Measurements from ENCODE around the gene SPATA13.
"Not testable (repeated sequence)": the region's sequence is repeated elsewhere in the genome, so short reads cannot be mapped to it uniquely, and the experiment has no call there.

SPATA13 gene

DNA sequence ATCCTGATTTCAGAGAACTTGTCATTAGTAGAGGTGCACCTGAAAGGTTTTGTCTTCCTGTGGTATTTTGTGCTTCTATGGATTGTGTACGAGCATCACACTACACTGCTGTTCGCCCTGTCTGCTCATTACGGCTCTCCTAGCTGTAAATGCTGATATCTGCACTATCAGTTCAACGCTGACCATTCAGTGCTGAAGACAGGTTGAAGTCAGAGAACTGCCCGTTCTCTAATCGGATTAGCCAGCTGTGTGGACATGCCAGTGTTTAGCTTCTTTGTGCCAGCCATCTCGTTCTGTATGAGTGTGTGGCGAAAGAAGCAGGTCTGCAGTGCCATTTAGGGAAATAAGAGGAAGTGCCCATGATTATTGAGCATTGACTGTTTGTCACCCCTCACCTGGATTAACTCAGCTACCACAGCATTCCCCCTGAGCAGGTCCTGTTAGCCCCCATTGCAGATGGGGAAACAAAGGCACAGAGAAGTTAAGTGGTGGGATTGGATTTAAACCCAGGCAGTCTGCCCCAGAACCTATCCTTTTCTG lies 127.3 kb downstream of the SPATA13 start:
- DNase-seq: no peak

DNA sequence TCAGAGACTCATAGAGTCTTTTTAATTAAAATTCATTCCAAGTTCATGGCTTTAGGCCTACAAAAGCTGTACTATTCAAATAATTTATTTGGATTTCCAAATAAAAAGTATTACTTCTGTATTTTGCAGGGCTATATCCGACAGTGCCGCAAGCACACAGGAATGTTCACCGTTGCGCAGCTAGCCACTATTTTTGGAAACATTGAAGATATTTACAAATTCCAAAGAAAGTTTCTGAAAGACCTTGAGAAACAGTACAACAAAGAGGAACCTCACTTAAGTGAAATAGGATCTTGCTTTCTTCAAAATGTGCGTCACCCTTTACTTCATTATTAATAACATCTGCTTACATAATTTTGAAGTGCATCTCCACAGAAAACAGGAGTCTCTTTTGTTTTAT lies 128.3 kb downstream of the SPATA13 start:
- DNase-seq: no peak

DNA sequence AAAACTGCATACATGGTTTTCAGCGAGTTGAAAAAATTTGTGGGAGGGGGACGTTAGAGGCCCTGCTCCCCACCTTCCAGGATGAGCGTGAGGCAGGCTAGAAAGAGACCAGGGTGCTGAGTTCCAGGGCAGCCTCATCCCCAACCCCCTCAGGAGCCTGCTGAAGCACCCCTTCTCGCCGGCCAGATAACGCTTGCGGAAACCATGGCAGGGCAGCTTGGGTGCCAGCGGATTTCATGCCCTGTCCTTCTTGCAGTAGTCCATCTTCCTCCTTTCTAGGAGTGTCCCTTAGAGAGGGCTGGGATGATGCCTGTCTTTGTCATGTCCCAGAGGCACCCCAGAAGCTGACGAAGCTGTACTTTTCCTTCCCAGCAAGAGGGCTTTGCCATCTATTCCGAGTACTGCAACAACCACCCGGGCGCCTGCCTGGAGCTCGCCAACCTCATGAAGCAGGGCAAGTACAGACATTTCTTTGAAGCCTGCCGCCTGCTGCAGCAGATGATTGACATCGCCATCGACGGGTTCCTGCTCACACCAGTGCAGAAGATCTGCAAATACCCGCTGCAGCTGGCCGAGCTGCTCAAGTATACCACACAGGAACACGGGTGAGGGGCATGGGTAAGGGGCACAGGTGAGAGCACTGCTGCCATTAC lies 129.9 kb downstream of the SPATA13 start:
- DNase-seq: no peak

DNA sequence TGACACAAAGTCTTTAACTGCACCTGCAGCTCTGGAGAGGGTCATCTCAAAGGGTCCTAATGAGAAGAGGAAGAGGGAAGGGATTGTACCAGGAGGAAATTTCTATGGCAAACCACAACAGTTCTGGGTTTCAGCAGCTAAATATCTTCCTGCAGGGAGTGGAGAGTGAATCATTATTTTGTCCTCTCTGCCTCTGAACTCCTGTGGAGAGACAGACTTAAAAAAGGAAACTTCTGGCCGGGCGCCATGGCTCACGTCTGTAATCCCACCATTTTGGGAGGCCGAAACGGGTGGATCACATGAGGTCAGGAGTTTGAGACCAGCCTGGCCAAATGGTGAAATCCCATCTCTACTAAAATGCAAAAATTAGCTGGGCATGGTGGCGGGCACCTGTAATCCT lies 132.0 kb downstream of the SPATA13 start:
- no peak for DNase-seq

DNA sequence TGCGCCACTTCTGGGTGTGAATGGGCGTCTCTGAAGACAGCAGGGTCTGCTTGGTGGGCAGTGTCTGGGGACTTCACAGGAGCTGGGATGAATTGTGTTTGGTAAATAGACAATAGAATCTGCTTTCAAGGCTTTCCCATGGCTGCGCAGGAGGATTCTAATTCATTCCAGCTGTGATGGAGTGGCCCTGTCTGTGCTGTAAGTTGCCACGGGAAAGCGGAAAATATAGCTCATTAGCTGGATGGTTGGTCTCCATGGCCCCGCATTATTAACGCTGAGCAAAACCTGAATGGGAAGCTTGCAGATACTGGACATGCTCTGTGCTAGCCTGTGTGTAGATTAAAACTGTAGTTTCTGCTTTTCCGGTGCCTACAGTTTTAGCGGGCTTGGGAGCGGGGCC lies 133.2 kb downstream of the SPATA13 start:
- no peak for DNase-seq

DNA sequence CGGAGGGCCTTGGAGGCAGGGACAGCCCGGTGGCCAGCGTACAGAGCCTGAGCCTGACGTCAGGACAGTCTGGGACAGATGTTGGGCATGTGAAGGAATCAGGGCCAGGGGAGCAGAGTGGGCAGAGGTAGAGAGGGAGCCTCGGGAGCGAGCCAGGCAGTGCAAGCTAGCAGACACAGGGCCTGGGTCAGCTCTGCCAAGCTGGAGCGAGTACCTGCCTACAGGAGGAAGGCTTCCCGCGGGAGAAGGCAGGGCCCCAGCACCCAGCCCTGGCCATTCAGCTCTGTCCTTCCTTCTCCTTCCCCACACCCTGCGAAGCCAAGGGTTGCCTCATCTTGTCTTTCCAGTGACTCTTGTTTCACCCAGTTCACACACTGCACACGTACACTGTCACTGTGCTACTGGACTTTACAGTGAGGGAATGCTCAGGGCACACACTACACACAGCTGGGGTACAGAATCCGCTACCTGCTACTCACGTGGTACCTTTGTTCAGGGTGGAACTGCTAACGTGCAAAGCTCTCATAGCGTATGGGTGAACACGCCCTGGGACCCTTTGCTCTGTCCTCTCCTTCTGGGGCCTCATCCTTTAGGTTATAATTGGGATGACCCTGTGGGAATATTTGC lies 139.1 kb downstream of the SPATA13 start:
- DNase-seq: no peak

DNA sequence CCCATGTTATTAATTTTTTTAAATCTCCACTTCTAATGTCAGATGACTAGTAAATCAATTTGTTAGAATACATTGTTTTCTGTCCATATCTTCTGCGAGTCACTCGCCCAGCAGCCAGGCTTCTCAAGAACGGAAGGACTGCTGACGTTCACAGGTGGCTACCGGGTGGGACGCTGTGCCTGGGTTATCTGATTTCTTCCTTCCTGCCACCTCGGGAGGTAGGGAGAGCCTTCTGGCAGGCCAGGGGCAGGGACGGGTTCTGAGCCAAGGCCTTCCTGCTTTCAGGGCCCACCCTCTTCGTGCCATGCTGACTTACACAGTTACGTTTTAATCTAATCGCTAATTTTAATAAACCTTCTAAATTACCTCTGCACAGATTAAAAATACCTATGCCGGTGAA lies 140.9 kb downstream of the SPATA13 start:
- no peak for DNase-seq

DNA sequence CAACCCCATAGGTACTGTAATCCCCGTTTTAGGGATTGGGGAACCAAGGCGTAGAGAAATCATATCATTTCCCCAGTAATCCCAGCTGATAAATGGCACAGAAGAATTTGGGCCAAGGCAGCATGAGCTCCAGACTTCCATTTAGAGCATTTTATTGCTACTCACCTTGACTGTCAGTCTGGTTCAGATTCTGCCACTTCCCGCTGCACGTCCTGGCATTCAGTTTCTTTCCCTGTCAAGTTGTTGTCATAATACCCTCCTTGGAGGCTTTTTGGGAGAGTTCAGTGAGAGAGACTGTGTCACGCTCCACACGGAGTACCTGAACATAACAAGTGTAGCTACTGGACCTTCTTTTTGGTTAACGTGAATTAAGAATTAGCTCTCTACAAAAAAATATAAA lies 141.4 kb downstream of the SPATA13 start:
- no peak for DNase-seq

DNA sequence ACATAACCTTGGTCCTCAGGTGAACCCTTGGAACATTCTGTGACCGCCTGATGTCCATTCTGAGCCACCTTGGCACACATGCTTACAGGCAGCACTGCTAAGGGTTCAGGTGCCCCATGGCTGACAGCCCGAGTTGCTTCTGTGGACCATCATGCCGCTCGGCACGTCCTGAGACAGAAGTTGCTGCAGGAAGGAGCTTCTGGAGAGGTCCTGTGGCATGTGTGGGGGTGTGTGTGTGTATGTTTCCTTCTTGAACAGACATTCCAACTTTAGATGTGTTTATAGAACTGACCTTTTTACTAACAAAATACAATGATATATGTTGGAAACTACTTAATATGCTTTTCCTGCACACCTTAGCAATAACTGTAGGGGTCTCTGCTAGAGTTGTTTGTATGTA lies 144.1 kb downstream of the SPATA13 start:
- no peak for DNase-seq

DNA sequence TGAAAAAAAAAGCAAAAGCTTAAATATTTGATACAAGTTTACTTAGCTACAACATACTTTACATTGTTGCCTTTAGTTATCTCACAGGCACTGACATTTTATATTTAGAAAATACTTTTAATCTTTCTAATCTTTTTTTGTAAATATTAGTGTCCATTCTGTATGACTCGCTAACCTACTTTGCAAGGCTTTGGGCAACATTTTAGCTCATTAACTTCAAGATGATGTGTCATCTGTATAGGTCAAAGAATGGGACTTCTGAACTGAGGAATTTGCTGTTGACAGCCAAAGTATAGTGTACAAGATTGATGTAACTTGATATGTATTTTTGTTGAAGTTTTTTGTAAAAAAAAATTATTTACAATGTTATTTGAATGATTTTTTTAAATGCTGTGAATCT lies 146.1 kb downstream of the SPATA13 start:
- no peak for DNase-seq

DNA sequence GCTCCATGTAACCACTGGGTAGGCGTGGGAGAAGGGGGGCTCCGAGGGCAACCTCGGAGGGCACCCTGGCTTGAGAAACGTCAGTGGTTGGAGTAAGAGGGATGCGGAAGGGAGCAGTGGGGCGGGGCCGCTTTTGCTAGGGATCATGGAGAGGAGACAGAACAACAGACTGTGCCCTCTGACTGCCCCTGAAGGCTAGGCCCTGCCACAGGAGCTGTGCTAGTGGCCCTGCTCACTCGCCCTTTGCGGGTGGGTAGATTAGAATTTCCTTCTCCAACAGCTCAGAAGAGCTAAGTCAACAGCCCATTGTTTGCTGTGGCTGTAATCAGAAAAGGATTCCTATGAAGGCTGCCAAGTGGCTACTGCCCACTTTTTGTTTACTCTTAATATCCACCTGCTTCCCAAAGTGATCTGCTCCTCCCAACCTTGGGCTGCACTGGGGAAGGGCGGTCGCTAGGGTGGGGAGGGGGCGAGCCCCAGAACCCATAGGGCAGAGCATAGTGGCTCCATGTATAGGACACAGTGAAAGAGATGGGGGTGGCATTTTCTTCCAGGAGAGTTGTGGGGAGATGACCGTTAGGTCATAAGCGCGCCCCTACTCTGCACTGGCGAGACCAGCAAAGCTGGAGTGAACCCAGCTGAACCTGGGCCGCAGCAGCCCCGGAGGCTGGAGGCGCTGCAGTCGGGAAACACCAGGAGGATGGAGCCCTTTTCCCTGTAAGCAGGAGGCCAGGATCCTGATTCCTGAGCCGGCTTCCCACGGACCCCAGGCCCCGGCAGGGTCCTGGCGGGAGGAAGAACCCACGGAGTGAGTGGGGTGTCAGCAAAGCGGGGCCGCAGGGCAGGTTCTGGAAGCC lies 146.9 kb downstream of the SPATA13 start:
- DNase-seq: no peak

DNA sequence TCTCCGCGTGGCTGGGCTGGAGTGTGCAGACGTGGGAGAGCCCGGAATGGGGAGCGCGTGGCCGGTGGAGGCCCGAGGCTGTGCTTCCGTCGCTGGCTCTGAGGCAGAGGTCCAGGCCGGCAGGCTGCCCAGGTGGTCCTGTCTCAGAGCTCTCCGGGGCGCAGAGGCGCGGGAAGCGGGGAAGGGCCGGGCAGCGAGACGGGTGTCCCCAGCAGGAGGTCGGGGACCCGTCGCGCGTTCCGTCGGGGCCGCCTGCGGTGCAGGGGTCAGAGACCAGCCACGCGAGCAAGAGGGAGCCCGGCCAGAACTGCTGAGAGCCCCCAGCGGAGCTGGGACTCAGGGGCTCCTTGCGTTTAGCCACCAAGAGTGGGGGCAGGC lies 147.5 kb downstream of the SPATA13 start:
- DNase-seq: no peak

DNA sequence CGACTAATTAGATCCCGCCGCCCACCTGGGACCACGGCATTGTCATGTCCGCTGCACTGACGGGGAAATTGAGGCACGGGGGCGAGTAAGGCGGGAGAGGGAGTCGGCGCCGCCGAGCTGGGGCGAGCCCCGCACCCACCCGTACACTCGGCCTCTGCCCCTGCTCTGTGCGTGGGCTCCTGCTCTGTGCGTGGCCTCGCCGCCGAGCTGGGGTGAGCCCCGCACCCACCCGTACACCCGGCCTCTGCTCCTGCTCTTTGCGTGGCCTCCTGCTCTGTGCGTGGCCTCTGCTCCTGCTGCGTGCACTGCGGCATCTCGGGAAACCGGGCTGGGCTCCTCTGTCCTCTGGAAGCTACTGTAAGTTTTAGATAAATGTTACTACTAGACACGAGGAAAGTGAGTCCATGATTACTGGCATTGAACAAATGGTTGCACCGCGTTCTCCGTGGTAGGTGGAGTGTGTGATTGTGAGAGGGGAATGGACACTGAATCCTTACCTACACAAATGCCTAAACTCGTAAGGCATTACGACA lies 148.0 kb downstream of the SPATA13 start:
- DNase-seq: no peak

DNA sequence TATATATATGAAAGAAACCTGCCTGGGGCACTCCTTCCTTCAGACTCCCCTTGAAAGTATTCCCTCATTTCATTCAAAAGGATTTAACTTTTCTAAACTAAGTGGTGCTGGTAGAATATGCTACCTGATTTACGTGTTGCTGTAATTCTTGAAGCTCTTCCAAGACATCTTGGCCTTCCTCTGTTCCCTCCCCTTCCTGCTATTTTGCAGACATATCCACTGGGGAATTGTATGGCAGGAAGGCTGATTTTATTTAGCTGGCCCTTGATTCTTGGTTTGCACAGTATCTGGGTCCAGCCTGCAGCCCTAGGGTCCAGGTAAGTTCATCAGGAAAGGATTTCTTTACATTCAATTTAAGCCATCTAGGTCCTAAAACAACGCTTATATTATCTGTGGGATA lies 148.8 kb downstream of the SPATA13 start, which contains the start of gene C1QTNF9:
Gene C1QTNF9, plus strand, starts transcription at position 281 of the 400 bp plus-strand sequence. CDS start 6,424 bp downstream, outside the sequence.
- DNase-seq: not testable (repeated sequence)

DNA sequence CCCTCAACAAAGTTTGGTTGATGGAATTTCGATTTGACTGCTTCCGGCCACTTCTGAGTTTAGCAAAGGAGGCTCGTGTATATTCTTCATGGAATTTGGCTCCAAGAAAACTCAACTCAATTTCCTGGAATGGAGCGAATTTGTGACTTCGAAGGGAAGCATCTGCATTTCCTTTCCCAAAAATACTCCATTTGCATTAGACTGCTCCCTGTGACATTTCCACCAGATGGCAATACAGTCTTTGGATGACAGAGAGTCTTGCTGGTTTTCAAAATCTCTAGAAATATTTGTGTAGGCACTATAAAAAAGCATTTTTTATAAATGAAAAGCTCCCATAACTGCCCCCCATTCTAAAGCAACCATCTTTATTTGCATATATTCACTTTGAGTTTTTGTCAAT lies 152.9 kb downstream of the SPATA13 start:
- no peak for DNase-seq

DNA sequence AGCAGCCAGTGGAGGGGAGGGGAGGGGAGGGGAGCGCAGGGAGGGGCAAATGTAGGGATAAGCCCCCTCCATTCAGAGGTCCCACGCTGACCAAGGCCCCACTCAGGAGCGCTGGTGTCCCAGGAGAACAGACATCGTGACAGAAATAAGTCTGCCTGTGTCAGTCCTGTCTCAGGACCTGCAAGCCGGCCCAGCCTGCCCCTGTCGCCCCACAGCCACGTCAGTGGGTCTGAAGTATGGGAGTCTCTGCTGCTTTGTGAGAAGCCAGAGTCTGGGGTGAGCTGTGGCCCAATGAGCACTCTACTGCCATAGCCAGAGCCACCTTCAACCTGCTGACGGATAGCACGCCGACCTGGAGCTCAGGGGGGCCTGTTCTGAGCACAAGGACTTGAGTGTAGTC lies 157.3 kb downstream of the SPATA13 start:
- not testable (repeated sequence) for DNase-seq

DNA sequence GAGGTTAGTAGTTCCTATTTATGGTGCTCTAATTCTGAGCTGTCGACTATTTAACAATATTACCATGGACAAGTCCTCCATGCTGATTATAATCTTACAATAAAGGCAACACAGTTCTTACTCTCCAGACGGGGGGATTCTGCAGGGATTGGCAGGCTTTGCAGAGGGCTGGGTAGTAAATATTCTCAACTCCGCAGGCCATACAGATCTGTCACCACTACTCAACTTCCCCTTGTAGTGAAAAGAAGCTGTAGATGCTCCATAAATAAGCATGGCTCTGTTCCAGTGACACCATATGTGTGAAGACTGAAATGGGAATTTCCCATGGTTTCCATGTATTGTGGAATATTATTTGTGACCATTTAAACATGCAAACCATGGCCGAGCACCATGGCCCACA lies 158.4 kb downstream of the SPATA13 start:
- not testable (repeated sequence) for DNase-seq

DNA sequence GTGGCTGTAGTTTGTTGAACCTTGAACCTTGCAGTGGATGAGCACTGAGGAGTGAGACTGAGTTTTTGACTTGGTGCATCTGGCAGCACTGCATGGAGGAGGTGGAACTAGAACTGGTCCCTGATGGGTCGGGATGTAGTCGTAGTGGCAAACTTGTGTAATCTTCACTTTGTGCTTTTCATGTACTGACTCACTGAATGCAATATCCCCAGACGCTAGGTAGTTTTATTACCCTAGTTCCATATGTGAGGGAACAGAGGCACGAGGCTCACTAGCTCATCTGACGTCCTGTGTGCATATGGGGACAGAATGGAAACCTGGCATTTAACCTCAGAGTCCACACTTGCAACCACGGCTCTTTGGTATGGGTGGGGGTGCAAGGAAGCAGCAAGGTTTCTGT lies 159.1 kb downstream of the SPATA13 start:
- DNase-seq: not testable (repeated sequence)

DNA sequence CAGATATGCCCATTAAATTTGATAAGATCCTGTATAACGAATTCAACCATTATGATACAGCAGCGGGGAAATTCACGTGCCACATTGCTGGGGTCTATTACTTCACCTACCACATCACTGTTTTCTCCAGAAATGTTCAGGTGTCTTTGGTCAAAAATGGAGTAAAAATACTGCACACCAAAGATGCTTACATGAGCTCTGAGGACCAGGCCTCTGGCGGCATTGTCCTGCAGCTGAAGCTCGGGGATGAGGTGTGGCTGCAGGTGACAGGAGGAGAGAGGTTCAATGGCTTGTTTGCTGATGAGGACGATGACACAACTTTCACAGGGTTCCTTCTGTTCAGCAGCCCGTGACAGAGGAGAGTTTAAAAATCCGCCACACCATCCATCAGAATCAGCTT lies 160.9 kb downstream of the SPATA13 start:
- not testable (repeated sequence) for DNase-seq

DNA sequence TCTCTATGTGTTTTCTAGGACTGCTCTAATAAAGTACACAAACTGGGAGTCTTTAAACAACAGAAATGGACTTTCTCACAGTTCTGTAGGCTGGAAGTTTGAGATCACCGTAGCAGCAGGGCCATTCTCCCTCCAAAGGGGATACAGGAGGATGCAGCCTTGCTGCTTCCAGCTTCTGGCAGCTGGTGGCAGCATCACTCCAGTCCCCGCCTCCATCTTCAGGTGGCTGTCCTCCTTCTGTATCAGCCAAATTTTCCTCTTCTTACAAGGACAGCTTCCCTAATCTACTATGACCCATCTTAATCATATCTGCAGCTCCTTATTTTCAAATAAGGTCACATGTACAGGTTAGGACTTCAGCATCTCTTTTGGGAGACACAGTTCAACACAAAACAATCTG lies 161.9 kb downstream of the SPATA13 start:
- not testable (repeated sequence) for DNase-seq

DNA sequence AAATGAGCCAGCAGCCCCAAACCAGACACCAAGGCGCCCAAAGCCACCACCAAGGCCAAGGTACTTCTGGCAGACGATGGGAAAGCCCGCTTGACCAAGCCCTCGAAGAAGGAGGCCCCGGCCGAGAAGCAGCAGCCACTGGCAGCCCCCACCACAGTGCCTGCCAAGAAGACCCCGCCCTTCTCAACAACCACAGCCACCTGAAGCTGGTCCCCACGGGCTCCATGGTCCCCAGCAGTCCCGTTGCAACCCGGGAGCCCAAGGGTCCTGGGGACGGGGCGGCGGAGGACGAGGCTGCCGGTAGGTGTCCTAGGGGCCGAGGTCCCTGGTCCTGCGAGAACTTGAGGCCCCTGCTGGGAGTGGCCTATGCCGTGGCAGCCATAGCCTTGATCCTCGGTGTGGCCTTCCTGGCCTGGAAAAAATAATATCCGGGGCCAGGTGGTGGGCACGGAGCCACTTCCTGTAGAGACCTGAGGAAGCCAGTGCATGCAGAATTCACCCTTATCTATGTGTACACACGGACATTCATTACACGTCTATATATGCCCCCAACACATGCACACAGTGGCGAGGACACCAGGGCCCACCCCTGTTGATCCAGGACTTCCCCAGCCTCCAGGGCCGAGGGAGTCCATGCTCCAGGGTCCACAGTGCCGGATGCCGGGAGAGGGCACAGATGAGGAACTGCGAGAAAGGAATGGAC lies 162.7 kb downstream of the SPATA13 start:
- no peak for DNase-seq

DNA sequence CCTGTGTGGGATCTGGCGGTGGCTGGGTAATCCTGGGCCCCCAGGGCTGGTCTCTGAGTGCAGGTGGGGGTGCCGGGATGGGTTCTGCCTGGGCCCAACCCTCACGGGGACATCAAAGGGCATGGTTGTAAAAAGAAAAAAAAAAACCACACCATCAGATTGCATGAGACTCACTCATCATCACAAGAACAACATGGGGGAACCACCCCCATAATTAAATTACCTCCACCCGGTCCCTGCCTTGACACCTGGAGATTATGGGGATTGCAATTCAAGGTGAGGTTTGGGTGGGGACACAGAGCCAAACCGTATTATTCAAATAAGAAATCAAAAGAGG lies 163.2 kb downstream of the SPATA13 start:
- no peak for DNase-seq

DNA sequence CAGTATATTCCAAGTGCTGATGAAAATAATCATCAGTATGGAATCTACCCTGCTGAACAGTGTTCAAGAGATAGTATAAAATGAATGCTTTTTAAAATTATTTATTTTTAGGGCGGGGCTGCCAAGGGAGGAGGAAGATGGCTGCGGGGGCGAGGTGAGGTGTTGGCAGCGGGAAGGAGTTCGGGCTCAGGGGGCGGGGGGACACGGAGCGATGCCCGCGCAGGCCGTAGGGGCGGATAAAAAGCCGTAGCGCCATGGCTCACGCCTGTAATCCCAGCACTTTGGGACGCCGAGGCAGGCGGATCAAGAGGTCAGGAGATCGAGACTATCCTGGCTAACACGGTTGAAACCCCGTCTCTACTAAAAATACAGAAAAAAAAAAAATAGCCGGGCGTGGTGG lies 167.1 kb downstream of the SPATA13 start:
- DNase-seq: not testable (repeated sequence)

Data from NCI-H446 treated with DMSO at 0.1 percent for 48 hours (cell line).